CD4-positive, alpha-beta T cell treated with Interleukin-12 subunit alpha and Interleukin-12 subunit beta, for 1 hour (primary cell): ENCODE results near the gene ALB.

ENCODE experiments used
- DNase-seq: peaks from one replicate; pipeline ENCODE4 v3.0.0-alpha.2; 2020

Gene ALB

DNA sequence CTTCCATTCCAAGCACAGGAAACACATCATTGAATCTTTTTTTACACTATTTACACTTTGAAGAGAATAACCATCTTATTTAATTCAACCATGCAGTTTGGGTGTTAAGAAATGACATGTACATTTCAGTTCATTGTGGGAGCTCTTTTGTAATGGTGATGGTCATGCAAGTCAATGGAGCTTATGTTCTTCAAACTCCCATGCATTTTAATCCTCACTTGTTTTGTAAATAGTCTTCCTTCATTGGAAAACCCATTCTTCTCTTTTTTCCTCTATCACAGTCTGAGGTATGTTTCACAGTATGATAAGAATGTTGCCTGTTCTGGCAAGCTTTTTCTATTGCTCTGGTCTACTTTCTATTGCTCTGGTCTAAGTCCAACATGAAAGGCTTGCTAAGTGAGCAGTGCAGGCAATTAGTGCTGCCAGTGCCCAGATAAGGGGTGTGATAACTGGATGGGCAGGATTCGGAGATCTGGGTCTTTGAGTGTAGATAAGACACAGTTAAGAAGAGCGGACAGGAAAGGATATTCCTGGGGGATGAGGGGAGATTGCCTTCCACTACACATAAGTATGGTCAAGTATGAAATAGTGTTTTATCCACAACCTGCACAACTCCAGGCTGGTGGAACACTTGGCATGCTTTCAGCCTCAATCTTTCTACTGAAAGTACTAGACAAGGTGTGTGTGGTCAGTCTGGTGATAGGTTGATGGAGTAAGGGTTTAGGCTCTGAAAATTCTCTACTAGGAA is 49.0 kb downstream of the ALB start:
- DNase-seq = no peak

DNA sequence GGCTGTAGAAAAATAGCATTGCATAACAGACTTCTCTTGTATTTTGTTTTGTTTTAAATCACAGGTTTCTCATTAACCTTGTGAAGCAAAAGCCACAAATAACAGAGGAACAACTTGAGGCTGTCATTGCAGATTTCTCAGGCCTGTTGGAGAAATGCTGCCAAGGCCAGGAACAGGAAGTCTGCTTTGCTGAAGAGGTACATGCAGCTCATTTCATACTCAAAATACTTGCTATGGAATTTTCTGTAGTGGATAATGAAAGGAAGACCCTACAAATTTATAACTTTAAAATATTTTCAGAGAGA is 49.6 kb downstream of the ALB start:
- no peak for DNase-seq

GRCh38 chr4:73454920-73455319 is 50.8 kb downstream of the ALB start:
- DNase-seq = no peak

DNA sequence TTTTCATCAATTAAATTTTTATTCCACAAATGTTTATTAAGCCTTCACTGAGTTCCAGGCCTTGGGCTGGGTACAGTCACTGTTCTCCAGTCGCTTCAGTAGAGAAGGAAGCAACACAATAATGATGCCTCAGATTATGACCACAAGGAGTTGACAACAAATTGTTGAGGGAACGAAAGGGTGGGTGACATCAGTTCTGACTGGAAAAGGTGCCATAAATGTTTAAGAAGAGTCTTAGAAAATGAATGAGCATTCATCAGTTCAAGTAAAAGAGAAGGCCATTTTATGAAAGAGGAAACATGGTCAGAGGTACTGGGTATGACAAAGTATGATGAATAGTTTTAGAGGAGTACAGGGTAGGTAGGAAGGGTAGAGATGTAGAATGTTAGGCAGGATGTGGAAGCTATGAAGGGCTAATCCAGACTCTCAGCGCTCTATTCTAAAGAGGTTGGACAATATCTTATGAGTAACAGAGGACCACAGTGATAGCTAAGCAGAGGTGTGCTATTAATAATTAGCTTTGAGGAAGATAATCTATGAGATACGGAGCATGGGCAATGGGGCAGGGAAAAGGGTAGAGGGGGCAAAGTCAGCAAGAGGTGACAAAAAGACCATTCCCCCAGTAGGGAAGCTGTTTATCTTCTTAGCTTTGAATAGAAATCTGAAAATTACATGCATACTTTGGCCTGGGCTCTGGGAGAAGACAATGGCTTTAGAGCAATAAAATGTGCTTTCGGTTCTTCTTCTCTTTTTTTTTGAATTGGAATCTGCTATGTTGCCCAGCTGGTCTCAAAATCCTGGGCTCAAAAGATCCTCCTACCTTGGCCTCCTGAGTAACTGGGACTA is 52.3 kb downstream of the ALB start:
- DNase-seq = no peak

- no peak for DNase-seq
Observed at GRCh38 chr4:73458184-73459047, 54.3 kb downstream of the ALB start.

DNA sequence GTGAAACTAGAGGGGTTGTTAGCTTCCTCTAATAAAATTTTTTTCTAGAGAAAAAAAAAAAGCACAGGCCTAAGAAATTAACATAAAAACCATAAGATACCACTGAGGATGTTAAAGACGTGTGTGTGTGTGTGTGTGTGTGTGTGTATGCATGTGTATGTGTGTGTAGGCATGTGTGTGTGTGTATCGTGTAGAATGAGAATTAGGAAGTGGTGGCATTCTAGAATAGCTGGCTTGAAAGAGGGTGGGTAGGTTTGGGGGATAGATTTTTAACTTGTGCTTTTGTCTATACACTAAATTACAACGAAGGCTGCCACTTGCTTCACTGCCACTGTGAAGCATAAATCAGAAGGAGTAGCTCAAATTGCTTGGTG is 54.9 kb downstream of the ALB start:
- no peak for DNase-seq

DNA sequence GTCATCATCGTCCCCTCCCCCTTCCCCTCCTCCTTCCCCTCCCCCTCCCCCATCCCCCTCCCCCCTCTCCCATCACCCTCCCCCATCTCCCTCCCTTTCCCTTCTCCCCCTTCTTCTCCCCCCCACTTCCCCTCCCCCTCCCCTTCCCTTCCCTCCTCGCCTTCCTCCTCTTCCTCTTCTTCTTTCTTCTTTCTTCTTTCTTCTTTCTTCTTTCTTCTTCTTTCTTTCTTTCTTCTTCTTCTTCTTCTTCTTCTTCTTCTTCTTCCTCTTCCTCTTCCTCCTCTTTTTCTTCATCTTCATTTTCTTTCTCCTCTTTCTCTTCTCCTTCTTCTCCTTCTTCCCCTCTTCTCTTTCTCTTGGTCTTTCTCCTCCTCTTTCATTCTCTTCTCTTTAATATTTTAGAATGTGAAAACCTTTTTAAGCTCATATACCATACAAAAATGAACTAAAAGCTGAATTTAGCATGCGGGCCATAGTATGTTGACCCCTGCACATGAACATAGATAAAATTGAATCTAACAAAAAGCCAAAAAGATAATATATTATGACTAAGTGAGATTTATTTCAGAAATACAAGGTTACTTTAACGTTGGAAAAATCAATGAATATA is 56.9 kb downstream of the ALB start:
- DNase-seq = no peak

- DNase-seq = no peak
Observed at GRCh38 chr4:73468170-73468569, 64.1 kb downstream of the ALB start.

DNA sequence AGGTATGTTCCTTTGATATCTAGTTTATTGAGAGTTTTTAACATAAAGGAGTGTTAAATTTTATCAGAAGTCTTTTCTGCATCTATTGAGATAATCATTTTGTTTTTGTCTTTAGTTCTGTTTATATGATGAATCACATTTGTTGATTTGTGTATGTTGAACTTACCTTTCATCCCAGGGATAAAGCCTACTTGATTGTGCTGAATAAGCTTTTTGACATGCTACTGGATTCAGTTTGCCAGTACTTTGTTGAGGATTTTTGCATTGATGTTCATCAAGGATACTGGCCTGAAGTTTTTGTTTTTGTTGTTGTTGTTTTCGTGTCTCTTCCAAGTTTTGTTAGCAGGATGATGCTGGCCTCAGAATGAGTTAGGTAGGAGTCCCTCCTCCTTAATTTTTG is 66.6 kb downstream of the ALB start:
- no peak for DNase-seq
